ENCODE data around the gene MORF4L1.

DNA sequence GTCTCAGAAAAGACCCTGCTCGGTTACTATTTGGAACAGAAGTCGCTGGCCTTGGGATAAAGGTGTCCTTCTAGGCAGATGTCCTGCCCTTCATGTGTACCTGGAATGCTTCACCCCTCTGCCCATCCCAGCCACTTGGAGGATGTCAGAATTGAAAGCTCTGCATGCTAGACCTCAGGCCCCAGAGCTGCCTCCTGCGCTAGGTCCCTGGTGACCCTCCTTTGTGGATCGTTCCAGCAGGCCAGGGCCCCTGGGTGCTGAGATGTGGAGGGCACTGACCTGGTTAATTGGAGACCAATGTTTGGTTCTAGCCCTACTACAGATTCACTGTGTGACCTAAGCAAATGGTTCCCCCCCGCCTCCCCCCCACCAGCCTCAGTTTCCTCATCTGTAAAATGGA lies 74.8 kb downstream of the MORF4L1 start:
- TF ChIP-seq, protein P1, sequence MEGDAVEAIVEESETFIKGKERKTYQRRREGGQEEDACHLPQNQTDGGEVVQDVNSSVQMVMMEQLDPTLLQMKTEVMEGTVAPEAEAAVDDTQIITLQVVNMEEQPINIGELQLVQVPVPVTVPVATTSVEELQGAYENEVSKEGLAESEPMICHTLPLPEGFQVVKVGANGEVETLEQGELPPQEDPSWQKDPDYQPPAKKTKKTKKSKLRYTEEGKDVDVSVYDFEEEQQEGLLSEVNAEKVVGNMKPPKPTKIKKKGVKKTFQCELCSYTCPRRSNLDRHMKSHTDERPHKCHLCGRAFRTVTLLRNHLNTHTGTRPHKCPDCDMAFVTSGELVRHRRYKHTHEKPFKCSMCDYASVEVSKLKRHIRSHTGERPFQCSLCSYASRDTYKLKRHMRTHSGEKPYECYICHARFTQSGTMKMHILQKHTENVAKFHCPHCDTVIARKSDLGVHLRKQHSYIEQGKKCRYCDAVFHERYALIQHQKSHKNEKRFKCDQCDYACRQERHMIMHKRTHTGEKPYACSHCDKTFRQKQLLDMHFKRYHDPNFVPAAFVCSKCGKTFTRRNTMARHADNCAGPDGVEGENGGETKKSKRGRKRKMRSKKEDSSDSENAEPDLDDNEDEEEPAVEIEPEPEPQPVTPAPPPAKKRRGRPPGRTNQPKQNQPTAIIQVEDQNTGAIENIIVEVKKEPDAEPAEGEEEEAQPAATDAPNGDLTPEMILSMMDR (IDR thresholded peaks at IDR 0.05): no peak
- TF ChIP-seq POLR2A (IDR thresholded peaks at IDR 0.05) (no peak), POLR2AphosphoS5 (IDR thresholded peaks at IDR 0.05) (no peak)
